GM12878 (cell line): Measurements from ENCODE around the gene ATF2.

Experiments used
- CEBPB ChIP-seq, 2 experiments: fragments of 150-350 bp in 1 of 2; IDR thresholded peaks; 2 replicates each; pipeline ENCODE4 v1.6.1; 2012 to 2014; ENCODE audit warnings: low read depth in 2 of 2, low read length in 2 of 2, borderline replicate concordance in 1 of 2, inconsistent platforms in 1 of 2
- CHD1 ChIP-seq: IDR thresholded peaks from 2 replicates; pipeline ENCODE4 v1.6.1; 2012; ENCODE audit warnings: low read depth, low read length, improper control_type of control experiment
- CTCF ChIP-seq, 3 experiments: IDR thresholded peaks in 2 of 3; conservative IDR thresholded peaks in 1 of 3; 2 replicates each; pipeline ENCODE4 v1.5.1; 2011; ENCODE audit warnings: low read depth in 3 of 3, low read length in 3 of 3, mild to moderate bottlenecking in 3 of 3, control low read depth in 2 of 3, moderate library complexity in 2 of 3, inconsistent platforms in 1 of 3, mixed read lengths in 1 of 3; ENCODE audit not compliant: control insufficient read depth in 2 of 3, insufficient read depth in 1 of 3; ENCODE audit errors: extremely low read depth in 1 of 3
- ETV6 ChIP-seq, 2 experiments: fragments of 450-650 bp in 1 of 2; IDR thresholded peaks in 1 of 2; conservative IDR thresholded peaks in 1 of 2; 2 replicates each; pipeline ENCODE4 v1.6.1; 2014; ENCODE audit warnings: antibody characterized with exemption in 1 of 2, borderline replicate concordance in 1 of 2, low read depth in 1 of 2, mild to moderate bottlenecking in 1 of 2, moderate library complexity in 1 of 2
- EZH2 ChIP-seq: IDR thresholded peaks from 2 replicates; pipeline ENCODE4 v1.6.1; 2012; ENCODE audit warnings: low read depth, mild to moderate bottlenecking, control low read depth, inconsistent platforms, low read length, borderline replicate concordance; ENCODE audit not compliant: control insufficient read depth
- HCFC1 ChIP-seq: fragments of 150-350 bp; IDR thresholded peaks from 2 replicates; pipeline ENCODE4 v1.6.1; 2014; ENCODE audit warnings: low read length
- HDAC6 ChIP-seq: fragments of 200-600 bp; sonication (generic); IDR thresholded peaks from one replicate; pipeline ENCODE4 v1.8.0; 2017; ENCODE audit warnings: antibody characterized with exemption; ENCODE audit not compliant: unreplicated experiment
- MYC ChIP-seq: IDR thresholded peaks from 2 replicates; pipeline ENCODE4 v1.6.1; 2011; ENCODE audit warnings: mild to moderate bottlenecking, low read length, moderate library complexity, inconsistent platforms; ENCODE audit not compliant: insufficient read depth, insufficient replicate concordance, insufficient read length, severe bottlenecking
- POLR2AphosphoS2 ChIP-seq: IDR thresholded peaks from 2 replicates; pipeline ENCODE4 v1.6.1; 2011; ENCODE audit warnings: low read depth, mild to moderate bottlenecking, low read length, improper control_type of control experiment, moderate library complexity
- RBBP5 ChIP-seq: fragments of 200-600 bp; sonication (generic); conservative IDR thresholded peaks from 2 replicates; pipeline ENCODE4 v1.6.1; 2016
- RELA ChIP-seq: fragments of 450-650 bp; IDR thresholded peaks from 2 replicates; pipeline ENCODE4 v1.8.0; 2014; ENCODE audit warnings: borderline replicate concordance; ENCODE audit not compliant: partially characterized antibody
- RFX5 ChIP-seq: IDR thresholded peaks from 2 replicates; pipeline ENCODE4 v1.6.1; 2011; ENCODE audit warnings: low read depth, low read length, improper control_type of control experiment
- USF2 ChIP-seq: IDR thresholded peaks from 2 replicates; pipeline ENCODE4 v1.6.1; 2011; ENCODE audit warnings: low read depth, low read length, improper control_type of control experiment, borderline replicate concordance

DNA sequence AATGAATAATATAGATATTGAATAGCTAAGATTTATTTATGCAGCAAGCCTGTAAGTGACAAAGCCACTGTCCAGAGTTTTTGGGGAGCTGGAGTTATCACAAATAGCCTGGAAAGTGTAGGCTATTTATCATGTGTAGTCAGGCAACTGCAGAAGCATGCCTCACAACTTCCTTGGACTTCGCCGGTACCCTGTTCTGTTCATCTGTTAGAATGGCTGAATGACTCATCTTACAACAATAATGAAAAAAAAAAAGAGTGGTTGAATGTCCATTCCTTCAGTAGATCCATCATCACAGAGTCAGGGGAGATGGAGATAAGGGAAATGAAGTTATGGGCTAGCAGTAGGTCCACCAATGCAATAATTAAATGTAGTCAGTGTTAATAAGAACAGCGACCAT lies 37.5 kb upstream of the ATF2 start:
- TF ChIP-seq RBBP5 (no peak), MYC (no peak), CTCF (IDR thresholded peaks at IDR 0.05 in 2 of 3, conservative IDR thresholded peaks at IDR 0.05 in 1 of 3; ENCODE audit: control insufficient read depth in 2 of 3, extremely low read depth in 1 of 3, insufficient read depth in 1 of 3, low read depth in 3 of 3, low read length in 3 of 3) (no peak), CEBPB (IDR thresholded peaks at IDR 0.05; ENCODE audit: borderline replicate concordance in 1 of 2, low read depth in 2 of 2, low read length in 2 of 2) (no peak), POLR2AphosphoS2 (no peak), HDAC6 (no peak), HCFC1 (no peak), EZH2 (no peak), CHD1 (no peak), USF2 (no peak), RELA (no peak), ETV6 (conservative IDR thresholded peaks at IDR 0.05 in 1 of 2, IDR thresholded peaks at IDR 0.05 in 1 of 2; ENCODE audit: borderline replicate concordance in 1 of 2, low read depth in 1 of 2) (no peak), RFX5 (no peak)
